ENCODE results near the gene ATRIP.

- TF ChIP-seq CTCF (IDR thresholded peaks at IDR 0.05) = no peak
- TF ChIP-seq POLR2A (IDR thresholded peaks at IDR 0.05) = no peak
These were observed 23.2 kb upstream of the ATRIP start for GRCh38 chr3:48423241-48423882.

Measured in lower leg skin (tissue), 3 donors.